HG02763 (cell line): ENCODE data around the gene AFG1L.
A peak's percentile ranks its signal among the peaks of the same experiment; 100 is the strongest.
"Not testable (repeated sequence)": the region's sequence is repeated elsewhere in the genome, so short reads cannot be mapped to it uniquely, and the experiment has no call there.

Experiments
- ATAC-seq: cut with Tn5 transposase; IDR thresholded peaks from one replicate; pipeline ENCODE4 v1.9.1; 2021; ENCODE audit warnings: mild to moderate bottlenecking, moderate library complexity; ENCODE audit not compliant: unreplicated experiment

AFG1L gene

GRCh38 chr6:108287373-108287772 lies 7.5 kb upstream of the AFG1L start:
- no peak for ATAC-seq

- ATAC-seq, result no peak
Observed at GRCh38 chr6:108288742-108289141, 6.1 kb upstream of the AFG1L start.

GRCh38 chr6:108291091-108291490 lies 3.8 kb upstream of the AFG1L start:
- ATAC-seq, result no peak

- not testable (repeated sequence) for ATAC-seq
Observed at GRCh38 chr6:108292561-108292960, 2.3 kb upstream of the AFG1L start.

- ATAC-seq, result no peak
Observed at GRCh38 chr6:108293527-108294296, 1.1 kb upstream of the AFG1L start.

GRCh38 chr6:108294297-108294726 lies 542 bp upstream of the AFG1L start:
- ATAC-seq, result peak; percentile 16

- ATAC-seq, result no peak
Observed at GRCh38 chr6:108295676-108296075, 822 bp downstream of the AFG1L start.

- no peak for ATAC-seq
Observed at GRCh38 chr6:108302386-108302785, 7.5 kb downstream of the AFG1L start.

- ATAC-seq, result no peak
Observed at GRCh38 chr6:108304646-108305045, 9.8 kb downstream of the AFG1L start.

- not testable (repeated sequence) for ATAC-seq
Observed at GRCh38 chr6:108308641-108309040, 13.8 kb downstream of the AFG1L start.

GRCh38 chr6:108309844-108310243 lies 15.0 kb downstream of the AFG1L start:
- ATAC-seq, result no peak

- no peak for ATAC-seq
Observed at GRCh38 chr6:108312605-108313004, 17.8 kb downstream of the AFG1L start.

GRCh38 chr6:108321253-108321747 lies 26.4 kb downstream of the AFG1L start:
- ATAC-seq, result no peak

GRCh38 chr6:108322728-108323127 lies 27.9 kb downstream of the AFG1L start:
- ATAC-seq, result no peak

GRCh38 chr6:108323710-108324466 lies 29.0 kb downstream of the AFG1L start:
- no peak for ATAC-seq

GRCh38 chr6:108330221-108330785 lies 35.4 kb downstream of the AFG1L start:
- not testable (repeated sequence) for ATAC-seq

- no peak for ATAC-seq
Observed at GRCh38 chr6:108330806-108331205, 36.0 kb downstream of the AFG1L start.

GRCh38 chr6:108331982-108332381 lies 37.1 kb downstream of the AFG1L start:
- ATAC-seq, result no peak

GRCh38 chr6:108336971-108337370 lies 42.1 kb downstream of the AFG1L start:
- no peak for ATAC-seq

GRCh38 chr6:108337721-108338120 lies 42.9 kb downstream of the AFG1L start:
- no peak for ATAC-seq

- no peak for ATAC-seq
Observed at GRCh38 chr6:108341372-108341771, 46.5 kb downstream of the AFG1L start.

GRCh38 chr6:108343894-108344293 lies 49.0 kb downstream of the AFG1L start:
- no peak for ATAC-seq
